H1 (cell line): Measurements from ENCODE around the gene LEKR1.

Experiments
- RAD21 ChIP-seq, 2 experiments: IDR thresholded peaks in 1 of 2; conservative IDR thresholded peaks in 1 of 2; 2 replicates each; pipeline ENCODE4 v1.6.1; 2011; ENCODE audit warnings: low read depth in 2 of 2, low read length in 2 of 2, improper control_type of control experiment in 1 of 2, inconsistent platforms in 1 of 2, mild to moderate bottlenecking in 1 of 2, moderate library complexity in 1 of 2
- SP1 ChIP-seq: IDR thresholded peaks from 2 replicates; pipeline ENCODE4 v1.6.1; 2011; ENCODE audit warnings: low read depth, low read length
- USF2 ChIP-seq: IDR thresholded peaks from 2 replicates; pipeline ENCODE4 v1.6.1; 2011; ENCODE audit warnings: low read length, improper control_type of control experiment

- TF ChIP-seq RAD21 (IDR thresholded peaks at IDR 0.05 in 1 of 2, conservative IDR thresholded peaks at IDR 0.05 in 1 of 2; ENCODE audit: low read depth in 2 of 2, low read length in 2 of 2) (no peak), USF2 (no peak), SP1 (no peak)
Observed at GRCh38 chr3:156782319-156782718, 43.8 kb upstream of the LEKR1 start.
